ENCODE measurements around the gene PHKB.
"Not testable (repeated sequence)": the region's sequence is repeated elsewhere in the genome, so short reads cannot be mapped to it uniquely, and the experiment has no call there.

PHKB gene

GRCh38 chr16:47470211-47470610, 9.1 kb downstream of the PHKB start:
- DNase-seq: no peak

- no peak for DNase-seq
Observed at GRCh38 chr16:47470810-47471209, 9.7 kb downstream of the PHKB start.

GRCh38 chr16:47473004-47473403, 11.9 kb downstream of the PHKB start:
- DNase-seq: not testable (repeated sequence)

- DNase-seq: no peak
Observed at GRCh38 chr16:47473792-47474191, 12.7 kb downstream of the PHKB start.

GRCh38 chr16:47475786-47476185, 14.7 kb downstream of the PHKB start:
- DNase-seq: no peak

- no peak for DNase-seq
Observed at GRCh38 chr16:47476654-47477345, 15.7 kb downstream of the PHKB start.

- DNase-seq: no peak
Observed at GRCh38 chr16:47477679-47478078, 16.5 kb downstream of the PHKB start.

- no peak for DNase-seq
Observed at GRCh38 chr16:47480410-47480809, 19.3 kb downstream of the PHKB start.

- no peak for DNase-seq
Observed at GRCh38 chr16:47481698-47482374, 20.7 kb downstream of the PHKB start.

- DNase-seq: no peak
Observed at GRCh38 chr16:47483616-47484015, 22.5 kb downstream of the PHKB start.

GRCh38 chr16:47486856-47487255, 25.7 kb downstream of the PHKB start:
- DNase-seq: no peak

- DNase-seq: no peak
Observed at GRCh38 chr16:47488051-47488450, 26.9 kb downstream of the PHKB start.

- no peak for DNase-seq
Observed at GRCh38 chr16:47490471-47490870, 29.3 kb downstream of the PHKB start.

- no peak for DNase-seq
Observed at GRCh38 chr16:47492036-47492427, 30.9 kb downstream of the PHKB start.

GRCh38 chr16:47492428-47493377, 31.6 kb downstream of the PHKB start:
- no peak for DNase-seq

GRCh38 chr16:47493381-47494337, 32.5 kb downstream of the PHKB start:
- DNase-seq: no peak

- no peak for DNase-seq
Observed at GRCh38 chr16:47499080-47499699, 38.1 kb downstream of the PHKB start.

GRCh38 chr16:47499700-47500264, 38.7 kb downstream of the PHKB start:
- DNase-seq: no peak

- DNase-seq: no peak
Observed at GRCh38 chr16:47503936-47504335, 42.8 kb downstream of the PHKB start.

GRCh38 chr16:47504599-47504998, 43.5 kb downstream of the PHKB start:
- DNase-seq: no peak

GRCh38 chr16:47506800-47507199, 45.7 kb downstream of the PHKB start:
- DNase-seq: no peak

- DNase-seq: no peak
Observed at GRCh38 chr16:47507701-47508100, 46.6 kb downstream of the PHKB start.
